WTC11 (cell line): ENCODE results near the gene GAS1. TPM values are rescaled to one million over a fixed set of nuclear protein-coding genes. Genes with fewer than 3 reads are reported as not detected.

Experiments used
- ATAC-seq: fragments of 200-7000 bp; cut with Tn5 transposase; 2 replicates; pipeline ENCODE4 v1.10.0; 2021; ENCODE audit warnings: mild to moderate bottlenecking, moderate library complexity
- CTCF ChIA-PET: fragments of 300-600 bp; sonication (Branson Sonifier 250); formaldehyde crosslinking; loops from one replicate; lab custom pipeline; 2021; ENCODE audit warnings: antibody characterized with exemption; lab: Charles Lee
- POLR2A ChIA-PET: fragments of 350-600 bp; sonication (Branson Sonifier 250); formaldehyde crosslinking; loops from one replicate; lab custom pipeline; 2021; ENCODE audit warnings: antibody characterized with exemption; lab: Charles Lee
- DNase-seq: peaks from one replicate; pipeline ENCODE4 v3.0.0; 2021; ENCODE audit warnings: low spot score
- H3K27ac Mint-ChIP-seq: 2 replicates; pipeline ENCODE4 v1.8.0; 2021; ENCODE audit warnings: mixed read lengths
- H3K27me3 Mint-ChIP-seq: 2 replicates; pipeline ENCODE4 v1.8.0; 2021; ENCODE audit warnings: low read depth, mild to moderate bottlenecking, moderate library complexity, mixed read lengths
- H3K36me3 Mint-ChIP-seq: 2 replicates; pipeline ENCODE4 v1.8.0; 2021; ENCODE audit warnings: mixed read lengths
- H3K4me1 Mint-ChIP-seq: 2 replicates; pipeline ENCODE4 v1.8.0; 2022; ENCODE audit warnings: mixed read lengths
- H3K4me3 Mint-ChIP-seq: 2 replicates; pipeline ENCODE4 v1.8.0; 2021; ENCODE audit warnings: mild to moderate bottlenecking, moderate library complexity, mixed read lengths
- H3K9me3 Mint-ChIP-seq: 2 replicates; pipeline ENCODE4 v1.8.0; 2021; ENCODE audit warnings: mixed read lengths
- ATF2 ChIP-seq: sonication (generic); formaldehyde crosslinking; IDR thresholded peaks from 2 replicates; pipeline ENCODE4 v1.8.1; 2022; ENCODE audit warnings: low read depth, missing genetic modification reagents, borderline replicate concordance
- ATF3 ChIP-seq: sonication (generic); formaldehyde crosslinking; conservative IDR thresholded peaks from 2 replicates; pipeline ENCODE4 v1.8.1; 2022; ENCODE audit warnings: mild to moderate bottlenecking, missing genetic modification reagents
- CREB1 ChIP-seq: sonication (generic); formaldehyde crosslinking; IDR thresholded peaks from 2 replicates; pipeline ENCODE4 v1.8.0; 2023; ENCODE audit warnings: mild to moderate bottlenecking, missing genetic modification reagents
- E2F1 ChIP-seq: sonication (generic); formaldehyde crosslinking; IDR thresholded peaks from 2 replicates; pipeline ENCODE4 v1.8.0; 2022; ENCODE audit warnings: mild to moderate bottlenecking, missing genetic modification reagents
- E2F4 ChIP-seq: sonication (generic); formaldehyde crosslinking; IDR thresholded peaks from 2 replicates; pipeline ENCODE4 v1.8.1; 2022; ENCODE audit warnings: low read depth, mild to moderate bottlenecking, moderate library complexity, missing genetic modification reagents, borderline replicate concordance
- FOXP4 ChIP-seq: sonication (generic); formaldehyde crosslinking; IDR thresholded peaks from 2 replicates; pipeline ENCODE4 v1.8.0; 2022; ENCODE audit warnings: mild to moderate bottlenecking, missing genetic modification reagents
- JAZF1 ChIP-seq: fragments of 250-450 bp; sonication (Bioruptor Pico); IDR thresholded peaks from 2 replicates; pipeline ENCODE4 v1.9.0; 2021; ENCODE audit warnings: moderate library complexity, mild to moderate bottlenecking, inconsistent platforms
- MAX ChIP-seq: sonication (generic); formaldehyde crosslinking; IDR thresholded peaks from 2 replicates; pipeline ENCODE4 v1.8.0; 2022; ENCODE audit warnings: mild to moderate bottlenecking, missing genetic modification reagents
- NFATC4 ChIP-seq: fragments of 250-450 bp; sonication (Bioruptor Pico); IDR thresholded peaks from 2 replicates; pipeline ENCODE4 v1.9.0; 2021; ENCODE audit warnings: mild to moderate bottlenecking
- NFE2L1 ChIP-seq: sonication (generic); formaldehyde crosslinking; IDR thresholded peaks from 2 replicates; pipeline ENCODE4 v1.8.1; 2023; ENCODE audit warnings: missing genetic modification reagents
- NR1H2 ChIP-seq: sonication (generic); formaldehyde crosslinking; IDR thresholded peaks from 2 replicates; pipeline ENCODE4 v1.9.0; 2021; ENCODE audit warnings: mild to moderate bottlenecking, moderate library complexity, missing genetic modification reagents
- NR2C2 ChIP-seq: sonication (generic); formaldehyde crosslinking; IDR thresholded peaks from 2 replicates; pipeline ENCODE4 v1.8.0; 2022; ENCODE audit warnings: mild to moderate bottlenecking, missing genetic modification reagents
- PREB ChIP-seq: sonication (generic); formaldehyde crosslinking; IDR thresholded peaks from 2 replicates; pipeline ENCODE4 v1.8.1; 2022; ENCODE audit warnings: mild to moderate bottlenecking, missing genetic modification reagents, moderate library complexity, borderline replicate concordance
- RORB ChIP-seq: fragments of 250-450 bp; sonication (Bioruptor Pico); IDR thresholded peaks from 2 replicates; pipeline ENCODE4 v1.9.0; 2021; ENCODE audit warnings: mild to moderate bottlenecking
- SMAD4 ChIP-seq: sonication (generic); formaldehyde crosslinking; IDR thresholded peaks from 2 replicates; pipeline ENCODE4 v1.8.0; 2022; ENCODE audit warnings: mild to moderate bottlenecking, missing genetic modification reagents
- TCF7 ChIP-seq: sonication (generic); formaldehyde crosslinking; IDR thresholded peaks from 2 replicates; pipeline ENCODE4 v1.8.0; 2022; ENCODE audit warnings: mild to moderate bottlenecking, low read depth, missing genetic modification reagents, moderate library complexity
- TEAD4 ChIP-seq: sonication (generic); formaldehyde crosslinking; IDR thresholded peaks from 2 replicates; pipeline ENCODE4 v1.8.0; 2022; ENCODE audit warnings: mild to moderate bottlenecking, missing genetic modification reagents
- USF2 ChIP-seq: sonication (generic); formaldehyde crosslinking; IDR thresholded peaks from 2 replicates; pipeline ENCODE4 v1.8.1; 2023; ENCODE audit warnings: mild to moderate bottlenecking, missing genetic modification reagents, moderate library complexity
- ZMAT4 ChIP-seq: fragments of 250-450 bp; sonication (Bioruptor Pico); IDR thresholded peaks from 2 replicates; pipeline ENCODE4 v1.9.0; 2021; ENCODE audit warnings: mild to moderate bottlenecking
- ZNF281 ChIP-seq: sonication (generic); formaldehyde crosslinking; IDR thresholded peaks from 2 replicates; pipeline ENCODE4 v1.8.0; 2023; ENCODE audit warnings: mild to moderate bottlenecking, missing genetic modification reagents
- ZNF512 ChIP-seq: sonication (generic); formaldehyde crosslinking; IDR thresholded peaks from 2 replicates; pipeline ENCODE4 v1.8.1; 2022; ENCODE audit warnings: missing genetic modification reagents, borderline replicate concordance
- total RNA-seq: library from RNA; stranded (reverse); gene quantifications from 3 replicates; pipeline ENCODE4 v1.2.3, GENCODE V29; 2021

The GAS1 gene
- total RNA-seq, 1 experiment from 2014 or later = 5.0 TPM

- TF ChIP-seq PREB = no peak
- TF ChIP-seq TEAD4 = peak; percentile 53; the same call in 1 of the 2 replicates
- TF ChIP-seq JAZF1 (CRISPR knock-in tag) = no peak
- peak; percentile 49; the same call in 1 of the 2 replicates for TF ChIP-seq CREB1
- no peak for TF ChIP-seq NR2C2 (CRISPR knock-in tag)
- peak; percentile 61; the same call in 1 of the 2 replicates for TF ChIP-seq E2F1 (CRISPR knock-in tag)
- no peak for TF ChIP-seq ZMAT4
These were observed 1.5 kb downstream of the GAS1 start (continued) for GRCh38 chr9:86945728-86946200.

- no peak overlapping the region for H3K27ac Mint-ChIP-seq
- CTCF ChIA-PET = interaction anchor here (0.7 kb wide), 1 partner anchor 827 kb away, joined by 3 read pairs; no protein-coding TSS in a partner anchor
- H3K36me3 Mint-ChIP-seq = no peaks in the 10 kb centered on the region
- TF ChIP-seq ATF2 (no peak), ZNF281 (CRISPR knock-in tag) (no peak), NFATC4 (CRISPR knock-in tag) (no peak), NFE2L1 (CRISPR knock-in tag) (no peak), MAX (no peak), ATF3 (no peak), USF2 (CRISPR knock-in tag) (no peak), TCF7 (CRISPR knock-in tag) (no peak), RORB (CRISPR knock-in tag) (no peak), SMAD4 (CRISPR knock-in tag) (no peak), NR1H2 (CRISPR knock-in tag) (no peak), E2F4 (CRISPR knock-in tag) (no peak), ZNF512 (CRISPR knock-in tag) (no peak), FOXP4 (CRISPR knock-in tag) (no peak)
These were observed 2.2 kb downstream of the GAS1 start for GRCh38 chr9:86944796-86945727.

More at GRCh38 chr9:86944796-86945727, 2.2 kb downstream of the GAS1 start:
- Mint-ChIP-seq H3K4me1 (peaks cover 63% of the 10 kb centered on the region), H3K27me3 (peaks cover 69% of the 10 kb centered on the region), H3K4me3 (peak overlapping the region; percentile 80), H3K9me3 (peaks cover 2% of the 10 kb centered on the region)
- ATAC-seq = peak; percentile 1; the same call in 1 of the 2 replicates
- DNase-seq = peak; percentile 56
- POLR2A ChIA-PET = interaction anchor here (0.6 kb wide), 1 partner anchor 318 kb away, joined by 3 read pairs; no protein-coding TSS in a partner anchor
